HG03064 (cell line): ENCODE results near the gene BTNL2.

ENCODE experiments used
- ATAC-seq: cut with Tn5 transposase; IDR thresholded peaks from one replicate; pipeline ENCODE4 v1.9.1; 2021; ENCODE audit warnings: low read depth; ENCODE audit not compliant: unreplicated experiment

The BTNL2 gene

DNA sequence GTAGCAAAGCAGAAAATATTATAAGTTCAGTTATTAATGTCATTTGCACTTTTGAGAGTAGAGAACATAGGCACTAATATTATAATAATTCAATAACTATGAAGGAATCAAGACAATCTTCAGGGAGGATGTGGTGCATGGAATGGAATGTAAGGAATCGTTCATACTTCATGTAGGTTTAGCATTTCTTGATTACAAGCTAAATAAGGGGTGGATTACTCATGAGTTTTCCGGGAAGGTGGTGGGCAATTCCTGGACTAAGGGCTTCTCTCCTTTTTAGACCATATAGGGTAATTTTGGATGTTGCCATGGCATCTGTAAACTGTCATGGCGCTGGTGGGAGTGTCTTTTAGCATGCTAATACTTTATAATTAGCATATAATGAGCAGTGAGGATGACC, 9.1 kb upstream of the BTNL2 start:
- no peak for ATAC-seq

DNA sequence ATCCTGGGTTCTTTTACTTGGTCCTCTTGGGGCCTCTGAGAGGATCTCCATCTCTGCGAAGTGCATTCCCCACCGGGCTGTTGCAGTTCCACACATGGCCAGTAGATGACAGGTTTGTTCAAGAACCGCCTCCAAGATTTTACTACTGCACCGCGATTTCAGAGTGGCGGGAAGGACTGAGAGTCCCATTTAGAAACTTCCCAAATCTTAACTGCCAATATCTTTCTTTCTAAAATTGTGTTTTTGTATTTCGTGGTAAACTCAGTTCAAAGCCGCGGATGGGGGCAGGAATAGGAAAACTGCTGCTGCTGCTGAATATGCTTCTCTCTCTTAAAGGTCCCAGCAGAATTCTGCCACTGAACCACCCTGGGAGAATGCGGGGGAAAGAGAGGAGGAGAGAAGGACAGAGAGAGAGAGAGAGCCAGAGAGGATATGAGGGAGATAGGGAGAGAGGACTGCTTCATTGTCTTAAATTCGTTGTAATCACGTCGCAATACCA, 8.6 kb upstream of the BTNL2 start:
- no peak for ATAC-seq

DNA sequence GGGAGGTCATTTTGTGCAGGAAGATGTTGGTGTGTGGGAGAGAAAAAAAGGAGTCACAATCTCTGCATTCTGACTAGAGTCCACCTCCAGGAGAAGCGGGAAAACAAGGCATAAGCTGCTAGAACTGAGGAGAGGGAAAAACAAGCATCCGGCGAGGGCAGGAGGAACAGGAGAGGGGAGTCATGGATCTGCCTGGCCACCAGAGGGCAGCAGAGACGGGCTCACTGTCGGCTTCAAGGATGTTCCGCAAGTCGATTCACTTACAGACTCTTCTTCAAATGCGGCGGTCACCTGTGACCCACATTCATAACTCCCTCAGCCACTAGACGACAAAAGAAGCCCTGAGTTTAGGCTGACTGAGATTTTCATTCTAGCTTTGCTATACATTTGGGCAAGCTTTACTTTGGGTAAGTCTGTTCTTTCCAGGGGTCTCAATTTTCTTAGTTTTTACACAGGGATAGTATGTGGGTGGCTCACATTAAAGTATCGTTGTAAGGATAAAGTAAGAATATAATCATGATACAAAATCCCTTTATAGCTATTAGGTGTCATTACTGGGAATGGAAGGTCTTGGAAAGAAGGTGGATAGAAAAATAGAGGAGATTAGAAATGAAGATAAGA, 6.6 kb upstream of the BTNL2 start:
- ATAC-seq, result no peak

DNA sequence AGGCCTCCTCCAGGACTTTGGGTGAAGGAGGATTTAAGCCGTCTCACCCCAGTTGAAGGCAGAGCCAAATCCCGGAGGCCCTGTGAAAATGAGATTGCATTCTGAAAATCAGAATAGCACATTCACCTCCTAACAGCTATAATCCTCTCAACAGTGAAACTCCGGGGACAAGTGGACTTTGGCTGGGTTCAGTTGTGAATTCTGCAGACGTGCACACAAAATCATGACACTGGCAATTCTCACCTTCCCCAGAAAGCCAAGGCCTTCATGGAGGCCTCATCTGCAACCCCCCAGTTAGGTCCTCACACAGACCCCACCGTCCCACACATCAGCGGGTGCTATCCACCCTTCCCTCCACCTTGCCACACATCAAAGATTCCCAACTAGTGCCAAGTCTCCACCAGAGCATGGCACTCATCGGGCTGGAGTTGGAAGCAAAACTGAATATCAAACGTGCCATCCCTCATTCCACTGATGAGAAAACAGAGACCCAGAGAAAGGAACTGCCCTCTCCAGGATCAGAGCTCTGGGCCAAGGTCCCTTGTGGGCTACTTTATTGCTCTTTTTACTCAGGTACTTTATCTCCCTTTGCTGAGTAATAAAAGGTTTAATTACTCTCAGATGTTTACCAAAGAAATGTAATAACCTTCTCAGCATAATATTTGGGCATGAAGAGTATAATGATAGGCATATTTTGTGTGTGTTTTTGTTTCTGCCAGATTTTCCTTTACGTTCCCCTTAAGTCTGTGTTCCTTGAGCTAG, 4.8 kb upstream of the BTNL2 start:
- no peak for ATAC-seq

DNA sequence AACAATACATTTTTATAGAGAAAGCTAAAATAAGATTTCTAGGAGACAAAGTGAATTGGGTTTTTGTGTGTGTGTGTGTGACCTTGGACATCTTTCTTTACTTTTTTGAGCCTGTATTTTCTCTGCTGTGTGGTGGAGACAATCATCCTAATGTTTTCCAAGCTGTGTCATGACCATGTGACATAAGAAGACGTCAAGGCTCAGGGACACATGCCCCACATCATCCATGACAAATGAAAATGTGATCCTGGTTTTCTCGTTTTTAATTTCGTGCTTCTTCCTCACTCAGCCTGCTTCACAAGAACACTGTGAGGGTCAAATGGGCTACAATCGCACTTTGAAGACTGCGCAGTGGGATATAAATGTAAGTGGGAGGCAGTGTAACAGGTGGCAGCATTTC, 3.9 kb upstream of the BTNL2 start:
- no peak for ATAC-seq

DNA sequence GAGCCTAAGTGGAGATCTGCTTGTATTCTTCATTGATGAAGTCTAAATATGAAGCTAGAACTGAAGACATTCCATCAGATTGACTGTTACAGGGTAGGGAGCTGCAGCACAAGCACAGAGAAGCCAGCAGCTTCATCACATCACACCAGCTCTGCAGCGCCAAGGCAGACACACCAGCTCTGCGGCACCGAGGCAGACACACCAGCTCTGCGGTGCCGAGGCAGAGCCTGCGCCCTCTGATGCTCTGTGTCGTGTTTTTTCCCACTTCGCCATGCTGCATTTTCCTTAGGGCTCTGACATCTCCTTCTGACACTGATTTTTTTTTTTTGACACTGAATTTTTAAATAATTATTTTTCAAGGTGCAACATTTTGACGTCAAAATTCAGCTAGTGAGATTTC, 784 bp downstream of the BTNL2 start:
- no peak for ATAC-seq

DNA sequence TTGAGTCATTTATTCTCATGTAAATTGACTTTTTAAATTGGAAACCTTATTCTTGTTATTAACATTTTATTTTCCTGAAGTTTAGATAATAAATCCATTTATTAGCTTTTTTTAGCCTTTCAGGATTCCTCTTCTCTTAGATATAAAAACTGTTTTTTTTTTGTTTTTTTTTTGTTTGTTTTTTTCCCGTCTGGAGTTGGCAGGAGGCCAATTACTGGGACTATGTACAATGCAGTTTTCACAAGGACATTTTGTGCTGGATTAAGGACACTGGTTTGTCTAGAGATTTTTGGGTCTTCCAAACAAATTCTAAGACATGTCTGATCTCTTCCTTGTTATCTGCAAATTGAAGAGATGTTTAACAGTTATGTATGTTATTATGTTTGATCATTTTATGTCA, 1.3 kb downstream of the BTNL2 start:
- ATAC-seq, result no peak

DNA sequence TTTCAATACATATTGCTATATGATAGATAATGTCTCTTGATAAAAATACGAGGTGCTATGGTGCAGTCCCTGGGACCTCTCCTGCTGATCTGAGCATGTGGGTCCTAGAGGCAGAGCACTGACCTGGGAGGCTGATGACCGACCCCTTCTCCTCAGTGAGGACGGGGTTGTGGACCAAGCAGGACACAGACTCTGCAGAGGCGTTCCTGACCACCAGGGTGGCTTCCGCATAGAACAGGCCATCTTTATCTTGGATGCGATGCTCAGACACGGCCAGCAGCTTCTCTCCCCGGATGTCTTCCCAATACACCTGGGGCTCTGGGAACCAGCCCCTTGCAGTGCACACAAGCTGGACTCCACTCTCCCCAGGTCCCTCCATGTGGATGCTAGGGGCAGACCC, 4.2 kb downstream of the BTNL2 start:
- ATAC-seq, result no peak

DNA sequence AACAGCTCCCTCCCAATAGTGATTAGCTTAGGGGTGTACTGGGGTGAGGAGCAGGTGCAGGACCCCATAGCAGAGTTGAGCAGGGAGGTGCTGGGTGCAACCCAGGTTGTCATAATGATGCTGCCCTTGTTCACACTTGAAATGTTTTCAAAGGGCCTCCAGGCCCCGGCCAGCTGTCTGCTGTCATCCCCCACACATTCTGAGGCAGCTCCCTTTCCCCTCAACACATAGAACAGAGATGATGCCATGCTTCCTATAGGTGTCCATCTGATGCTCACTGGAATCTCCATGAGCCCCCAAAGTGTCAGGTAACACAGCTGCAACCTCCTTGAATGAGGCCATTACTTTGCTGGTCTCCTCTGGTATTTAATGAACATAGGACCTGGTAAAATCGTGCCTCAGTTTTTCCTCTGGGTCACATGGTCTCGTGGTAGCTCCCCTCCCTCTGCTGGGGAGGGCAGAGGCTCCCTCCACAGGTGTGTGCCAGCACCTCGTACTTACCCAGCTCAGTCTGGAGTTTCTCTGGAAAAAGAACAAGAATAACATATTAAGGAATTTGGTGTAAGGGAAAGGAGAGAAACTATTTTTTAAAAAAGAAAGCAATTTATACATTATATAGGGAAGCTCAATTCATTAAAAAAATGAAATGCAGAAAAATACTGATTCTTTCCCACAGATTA, 5.6 kb downstream of the BTNL2 start:
- ATAC-seq, result no peak

DNA sequence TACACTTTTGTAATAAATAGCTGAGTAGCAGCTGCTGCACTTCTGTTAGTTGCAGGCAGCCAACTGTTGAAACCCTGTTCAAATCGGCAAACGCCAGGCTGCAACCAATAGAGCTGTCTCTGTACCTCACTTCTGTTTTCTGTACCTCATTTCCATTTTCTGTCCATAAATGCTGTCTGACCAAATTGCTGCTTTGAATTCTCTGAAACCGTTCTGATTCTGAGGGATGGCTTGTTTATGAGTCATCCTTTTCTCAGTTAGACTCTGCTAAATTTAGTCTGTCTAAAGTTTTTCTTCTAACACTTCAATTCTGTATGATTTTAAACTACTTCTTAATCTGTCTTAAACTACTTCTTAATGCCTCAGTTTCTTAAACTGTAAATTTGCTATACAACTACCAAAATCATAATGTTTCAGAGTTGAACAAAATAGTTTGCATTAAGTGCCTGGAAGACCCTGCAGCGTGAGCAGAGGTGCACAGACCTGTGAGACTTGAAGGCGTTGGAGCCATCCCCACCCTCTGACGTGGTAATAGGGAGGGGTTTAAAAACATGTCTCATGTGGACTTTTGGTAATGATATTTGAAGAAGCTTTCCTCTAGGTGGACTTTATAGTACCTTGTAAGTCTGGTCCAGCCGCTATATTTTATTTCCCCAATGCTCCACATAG, 9.6 kb downstream of the BTNL2 start:
- peak; percentile 75 for ATAC-seq

DNA sequence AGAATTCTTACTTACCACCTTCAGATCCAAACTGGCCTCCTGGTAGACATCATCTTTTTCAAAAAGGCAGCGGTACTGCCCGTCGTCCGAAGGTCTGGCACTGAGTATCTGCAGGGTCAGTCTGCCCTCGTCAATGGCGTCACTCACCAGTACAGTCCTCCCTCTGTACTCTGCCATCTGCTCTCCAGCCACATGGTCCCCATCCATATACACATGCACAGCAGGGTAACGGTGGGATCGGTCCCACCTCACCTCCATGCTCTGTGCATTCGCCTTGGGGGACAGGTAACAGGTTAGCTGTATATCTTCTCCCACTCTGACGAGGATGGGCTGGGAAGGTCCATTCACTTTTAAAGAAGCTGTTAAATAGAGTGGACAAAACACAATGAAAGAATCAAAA, 11.0 kb downstream of the BTNL2 start:
- ATAC-seq, result no peak

DNA sequence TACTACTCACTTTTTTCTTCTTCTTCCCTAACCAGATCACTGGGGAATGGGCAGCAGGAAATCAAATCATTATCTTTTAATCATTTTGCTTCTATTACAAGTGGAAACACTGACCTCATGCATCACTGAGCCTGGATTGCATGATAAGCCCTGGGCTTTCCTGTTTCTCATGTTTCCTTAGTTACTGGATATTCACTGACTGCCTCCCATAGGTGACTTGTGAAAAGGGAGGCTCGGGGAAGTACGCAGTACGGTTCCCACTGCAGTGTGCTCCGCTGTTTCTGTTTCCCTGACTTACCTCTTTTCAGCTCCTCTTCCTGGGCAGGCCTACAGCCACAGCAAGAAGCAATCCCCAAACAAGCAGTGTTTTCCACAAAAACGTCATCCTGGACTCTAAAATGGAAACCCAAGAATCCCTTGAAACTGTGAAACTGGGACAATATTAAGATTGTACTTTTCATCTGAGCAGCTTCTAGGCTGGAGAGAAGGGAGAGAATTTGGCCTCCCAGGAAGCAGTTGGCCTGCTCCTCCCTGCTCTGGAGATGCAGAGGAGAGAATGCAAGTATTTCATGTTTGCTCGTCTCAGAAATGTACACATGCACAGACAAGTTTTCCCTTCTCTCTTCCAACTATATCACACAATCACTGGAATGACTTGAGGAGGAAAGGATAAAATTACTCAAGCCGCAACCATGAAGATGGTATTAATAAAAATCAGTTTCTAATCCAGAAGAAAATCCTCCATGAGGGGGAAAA, 13.1 kb downstream of the BTNL2 start:
- ATAC-seq, result no peak

DNA sequence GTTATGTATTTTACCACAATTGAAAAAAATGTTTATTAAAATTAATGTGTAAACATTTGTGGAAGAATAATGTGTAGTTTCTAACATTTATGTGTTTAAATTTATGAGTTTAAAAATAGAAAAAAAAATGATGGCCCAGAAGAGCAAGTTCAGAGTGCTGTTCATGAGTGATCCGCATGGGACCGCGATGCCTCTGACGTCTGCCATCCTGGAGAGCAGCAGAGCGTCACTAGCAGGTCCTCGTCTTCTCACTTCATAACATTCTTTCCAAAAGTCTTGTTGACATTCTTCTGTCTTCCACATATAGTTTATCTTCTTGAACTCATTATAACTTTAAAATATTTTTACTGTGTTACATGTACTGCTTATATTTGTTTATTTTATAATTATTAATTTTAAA, 15.5 kb downstream of the BTNL2 start:
- no peak for ATAC-seq

DNA sequence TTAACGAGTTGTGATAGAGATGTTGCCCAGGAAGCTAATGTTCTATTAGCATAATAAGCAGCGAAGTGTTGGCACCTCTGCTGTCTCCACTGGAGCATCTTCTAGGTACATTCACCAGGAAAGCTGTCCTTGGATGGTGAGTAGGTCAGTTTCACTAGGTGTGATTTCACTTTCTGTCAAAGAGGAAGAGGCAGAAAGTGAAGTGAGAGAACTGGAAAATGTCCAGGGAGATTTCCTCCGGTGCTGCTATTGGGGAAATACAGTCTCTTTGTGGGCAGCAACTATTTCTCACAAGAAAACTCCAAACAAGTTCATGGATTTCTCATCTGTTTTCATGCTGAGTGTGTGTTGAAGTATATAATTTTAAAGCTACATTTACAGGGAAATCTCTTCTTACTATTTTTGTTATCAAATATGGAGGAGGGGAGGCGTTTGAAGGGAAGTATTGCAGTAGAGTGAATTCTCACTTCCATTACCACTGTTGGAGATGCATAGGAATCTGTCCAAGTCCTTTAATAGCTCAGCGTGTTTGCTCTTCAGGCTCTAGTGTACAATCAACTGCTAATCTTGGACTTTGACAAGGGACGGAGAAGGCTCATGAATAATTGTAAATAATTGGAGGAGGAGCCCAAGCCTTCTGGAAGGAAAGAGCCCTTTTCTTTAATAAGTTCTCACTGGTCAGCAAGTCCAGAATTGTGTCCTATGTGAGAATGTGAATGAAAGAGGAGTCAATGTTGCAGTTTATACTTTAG, 19.2 kb downstream of the BTNL2 start:
- ATAC-seq, result no peak

DNA sequence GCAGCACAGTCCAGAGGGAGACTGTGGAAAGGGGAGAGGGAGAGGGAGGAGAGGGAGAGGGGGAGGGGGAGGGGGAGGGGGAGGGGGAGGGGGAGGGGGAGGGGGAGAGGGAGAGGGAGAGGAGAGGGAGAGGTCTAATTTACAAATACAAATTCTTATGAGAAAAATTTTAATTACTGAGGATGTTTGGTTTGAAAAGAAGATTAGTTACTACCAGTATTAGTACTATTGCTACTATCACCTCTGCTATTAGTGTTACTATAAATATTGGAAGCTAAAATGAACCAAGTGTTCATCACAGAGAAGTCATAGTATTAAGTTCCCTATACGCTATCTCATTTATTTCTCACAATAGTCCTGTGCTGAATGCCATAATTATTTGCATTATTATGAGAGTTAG, 20.9 kb downstream of the BTNL2 start:
- no peak for ATAC-seq

DNA sequence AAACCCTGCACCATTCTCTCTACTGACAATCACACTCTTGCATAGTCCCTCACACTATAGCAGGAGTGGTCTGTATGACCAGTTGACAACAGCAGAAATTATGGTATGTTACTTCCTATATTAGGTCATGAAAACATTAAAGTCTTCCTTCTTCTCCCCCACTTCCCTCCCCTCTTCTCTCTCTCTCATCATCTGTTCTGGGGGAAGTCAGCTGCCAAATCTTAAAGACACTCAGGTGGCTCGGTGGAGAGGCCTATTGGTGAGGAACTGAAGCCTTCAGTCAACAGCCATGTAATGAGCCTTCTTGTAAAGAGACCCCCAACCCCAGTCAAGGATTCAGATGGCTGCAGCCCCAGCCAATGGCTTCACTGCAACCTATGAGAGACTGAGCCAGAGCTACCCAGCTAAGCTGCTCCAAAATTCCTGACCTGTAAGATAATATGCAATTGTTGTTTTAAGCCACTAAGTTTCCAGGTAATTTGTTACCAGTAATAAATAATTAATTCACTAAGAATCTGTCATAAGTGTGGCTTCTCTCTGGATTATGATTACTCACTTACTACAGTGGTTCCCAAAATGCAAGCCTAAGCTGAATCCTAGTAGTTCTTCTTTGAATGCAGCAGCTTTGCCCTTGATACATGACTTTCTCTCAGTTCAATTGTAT, 24.1 kb downstream of the BTNL2 start:
- ATAC-seq, result no peak

DNA sequence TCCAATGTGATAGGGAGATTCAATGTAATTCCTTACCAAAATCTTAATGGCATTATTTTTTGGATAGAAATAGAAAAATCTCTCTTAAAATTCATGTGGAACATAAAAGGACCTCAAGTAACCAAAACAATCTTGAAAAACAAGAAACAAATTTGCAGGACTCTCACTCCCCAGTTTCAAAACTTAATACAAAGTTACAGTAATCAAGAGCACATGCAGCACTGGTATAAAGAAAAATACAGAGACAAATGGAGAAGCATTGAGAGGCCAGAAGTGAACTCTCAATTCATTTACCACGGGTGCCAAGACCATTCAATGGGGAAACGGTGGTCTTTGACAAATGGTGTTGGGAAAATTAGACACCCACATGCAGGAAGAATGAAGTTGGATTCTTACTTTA, 27.4 kb downstream of the BTNL2 start:
- ATAC-seq, result no peak

DNA sequence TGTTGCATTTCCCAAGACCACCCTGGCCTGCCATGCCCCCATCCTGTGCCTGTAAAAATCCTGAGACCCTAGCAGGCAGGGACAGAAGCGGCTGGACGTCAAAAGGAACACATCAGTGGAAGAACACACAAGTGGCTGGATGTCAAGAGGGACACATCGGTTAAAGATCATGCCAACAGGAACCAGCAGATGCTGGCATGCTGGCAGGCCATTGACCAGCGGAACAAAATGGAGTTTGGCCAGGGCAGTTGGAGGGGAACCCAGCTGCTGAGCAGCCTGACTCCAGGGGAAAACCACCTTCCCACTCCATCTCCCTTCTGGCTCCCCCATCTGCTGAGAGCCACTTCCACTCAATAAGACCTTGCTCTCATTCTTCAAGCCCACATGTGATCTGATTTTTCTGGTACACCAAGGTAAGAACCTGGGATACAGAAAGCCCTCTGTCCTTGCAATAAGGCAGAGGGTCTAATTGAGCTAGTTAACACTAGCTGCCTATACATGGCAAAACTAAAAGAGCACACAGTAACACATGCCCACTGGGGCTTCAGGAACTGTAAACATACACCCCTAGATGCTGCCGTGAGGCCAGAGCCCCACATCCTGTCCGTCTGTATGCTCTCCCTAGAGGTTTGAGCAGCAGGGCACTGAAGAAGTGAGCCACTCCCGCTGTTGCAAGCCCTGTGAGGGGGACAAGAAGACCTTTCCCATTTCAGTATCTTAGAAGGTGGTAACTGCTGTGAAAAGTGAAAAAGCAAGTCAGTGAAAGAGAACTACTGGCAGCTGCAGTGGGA, 31.0 kb downstream of the BTNL2 start:
- ATAC-seq, result no peak

DNA sequence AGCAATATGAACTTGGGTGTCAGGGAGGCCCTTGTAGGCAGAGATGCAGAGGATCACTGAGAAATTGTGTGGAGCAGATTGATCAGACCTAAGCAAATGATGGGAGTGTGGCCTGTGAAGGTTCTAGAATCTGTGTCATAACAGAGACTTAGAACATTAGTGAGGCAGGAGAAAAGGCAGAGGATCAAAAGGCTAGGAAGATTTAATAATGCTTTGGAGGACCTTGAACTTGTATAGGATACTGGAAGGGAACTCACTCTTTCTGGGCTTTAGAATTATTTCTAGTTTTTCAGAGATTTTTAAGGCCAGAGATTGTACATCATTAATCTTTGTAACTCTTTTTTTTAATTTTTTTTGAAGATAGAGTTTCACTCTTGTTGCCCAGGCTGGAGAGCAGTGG, 35.2 kb downstream of the BTNL2 start, which contains the start of gene TSBP1:
Gene TSBP1 (minus strand): TSS at position 101 of the 400 bp plus-strand sequence. CDS start 197 bp downstream, outside the sequence.
- ATAC-seq, result no peak
